GM12878 (cell line): ENCODE data around the gene BSND. TPM values are rescaled to one million over a fixed set of nuclear protein-coding genes. Genes with fewer than 3 reads are reported as not detected.

Experiments used
- RAD21 ChIP-seq: IDR thresholded peaks from 2 replicates; pipeline ENCODE4 v1.6.1; 2011; ENCODE audit warnings: mild to moderate bottlenecking, low read depth, low read length, moderate library complexity; ENCODE audit not compliant: insufficient read depth
- STAT1 ChIP-seq: fragments of 450-650 bp; conservative IDR thresholded peaks from 2 replicates; pipeline ENCODE4 v1.6.1; 2014; ENCODE audit warnings: antibody characterized with exemption, mild to moderate bottlenecking
- polyA plus RNA-seq, 11 experiments: library from polyadenylated mRNA; depleted of rRNA in 4 of 11; unstranded in 6 of 11; stranded (reverse) in 5 of 11; fragments of >200 nt; fragmentation: Nextera tagmentation in 4 of 11; fragmentation: Illumina TruSeq in 1 of 11; extraction: Ambion mirVana in 4 of 11; extraction: Trizol in 1 of 11; gene quantifications; 1 replicate in 1 of 11; 2 replicates in 10 of 11; pipeline versions ENCODE4 v1.2.1 to v1.2.3, GENCODE V29; 2011 to 2016; ENCODE audit warnings: inconsistent platforms in 2 of 11, missing spikeins in 2 of 11, low read depth in 1 of 11
- total RNA-seq, 4 experiments: library from RNA; depleted of rRNA in 3 of 4; stranded (reverse); fragments of >200 nt in 3 of 4; fragmentation: Illumina TruSeq in 1 of 4; extraction: Trizol in 1 of 4; gene quantifications; 2 replicates each; pipeline versions ENCODE4 v1.2.1 to v1.2.3, GENCODE V29; 2013 to 2021
- TF ChIP-seq, protein P1 (sequence below): fragments of 450-650 bp; conservative IDR thresholded peaks from 2 replicates; pipeline ENCODE4 v1.6.1; 2017; ENCODE audit warnings: mild to moderate bottlenecking, moderate library complexity
- TF ChIP-seq, protein P2 (sequence below): fragments of 450-650 bp; IDR thresholded peaks from 2 replicates; pipeline ENCODE4 v1.6.1; 2017; ENCODE audit warnings: mild to moderate bottlenecking, low read depth, inconsistent platforms; ENCODE audit not compliant: poor library complexity, severe bottlenecking
- TF ChIP-seq, protein P3 (sequence below): IDR thresholded peaks from 2 replicates; pipeline ENCODE4 v1.6.1; 2012; ENCODE audit warnings: low read depth, low read length, improper control_type of control experiment

Gene BSND
- total and polyA plus RNA-seq, 10 of the 15 experiments (the other 5 are each of a cell fraction or from before 2014, with no cell fraction given): not detected

DNA sequence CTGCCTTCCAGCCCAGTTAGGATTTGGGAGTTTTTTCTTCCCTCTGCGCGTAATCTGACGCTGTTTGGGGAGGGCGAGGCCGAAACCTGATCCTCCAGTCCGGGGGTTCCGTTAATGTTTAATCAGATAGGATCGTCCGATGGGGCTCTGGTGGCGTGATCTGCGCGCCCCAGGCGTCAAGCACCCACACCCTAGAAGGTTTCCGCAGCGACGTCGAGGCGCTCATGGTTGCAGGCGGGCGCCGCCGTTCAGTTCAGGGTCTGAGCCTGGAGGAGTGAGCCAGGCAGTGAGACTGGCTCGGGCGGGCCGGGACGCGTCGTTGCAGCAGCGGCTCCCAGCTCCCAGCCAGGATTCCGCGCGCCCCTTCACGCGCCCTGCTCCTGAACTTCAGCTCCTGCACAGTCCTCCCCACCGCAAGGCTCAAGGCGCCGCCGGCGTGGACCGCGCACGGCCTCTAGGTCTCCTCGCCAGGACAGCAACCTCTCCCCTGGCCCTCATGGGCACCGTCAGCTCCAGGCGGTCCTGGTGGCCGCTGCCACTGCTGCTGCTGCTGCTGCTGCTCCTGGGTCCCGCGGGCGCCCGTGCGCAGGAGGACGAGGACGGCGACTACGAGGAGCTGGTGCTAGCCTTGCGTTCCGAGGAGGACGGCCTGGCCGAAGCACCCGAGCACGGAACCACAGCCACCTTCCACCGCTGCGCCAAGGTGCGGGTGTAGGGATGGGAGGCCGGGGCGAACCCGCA, 40.8 kb downstream of the BSND start, which contains the start of gene PCSK9 (continued):
- TF ChIP-seq, protein P1, sequence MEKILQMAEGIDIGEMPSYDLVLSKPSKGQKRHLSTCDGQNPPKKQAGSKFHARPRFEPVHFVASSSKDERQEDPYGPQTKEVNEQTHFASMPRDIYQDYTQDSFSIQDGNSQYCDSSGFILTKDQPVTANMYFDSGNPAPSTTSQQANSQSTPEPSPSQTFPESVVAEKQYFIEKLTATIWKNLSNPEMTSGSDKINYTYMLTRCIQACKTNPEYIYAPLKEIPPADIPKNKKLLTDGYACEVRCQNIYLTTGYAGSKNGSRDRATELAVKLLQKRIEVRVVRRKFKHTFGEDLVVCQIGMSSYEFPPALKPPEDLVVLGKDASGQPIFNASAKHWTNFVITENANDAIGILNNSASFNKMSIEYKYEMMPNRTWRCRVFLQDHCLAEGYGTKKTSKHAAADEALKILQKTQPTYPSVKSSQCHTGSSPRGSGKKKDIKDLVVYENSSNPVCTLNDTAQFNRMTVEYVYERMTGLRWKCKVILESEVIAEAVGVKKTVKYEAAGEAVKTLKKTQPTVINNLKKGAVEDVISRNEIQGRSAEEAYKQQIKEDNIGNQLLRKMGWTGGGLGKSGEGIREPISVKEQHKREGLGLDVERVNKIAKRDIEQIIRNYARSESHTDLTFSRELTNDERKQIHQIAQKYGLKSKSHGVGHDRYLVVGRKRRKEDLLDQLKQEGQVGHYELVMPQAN: no peak
- TF ChIP-seq, protein P2, sequence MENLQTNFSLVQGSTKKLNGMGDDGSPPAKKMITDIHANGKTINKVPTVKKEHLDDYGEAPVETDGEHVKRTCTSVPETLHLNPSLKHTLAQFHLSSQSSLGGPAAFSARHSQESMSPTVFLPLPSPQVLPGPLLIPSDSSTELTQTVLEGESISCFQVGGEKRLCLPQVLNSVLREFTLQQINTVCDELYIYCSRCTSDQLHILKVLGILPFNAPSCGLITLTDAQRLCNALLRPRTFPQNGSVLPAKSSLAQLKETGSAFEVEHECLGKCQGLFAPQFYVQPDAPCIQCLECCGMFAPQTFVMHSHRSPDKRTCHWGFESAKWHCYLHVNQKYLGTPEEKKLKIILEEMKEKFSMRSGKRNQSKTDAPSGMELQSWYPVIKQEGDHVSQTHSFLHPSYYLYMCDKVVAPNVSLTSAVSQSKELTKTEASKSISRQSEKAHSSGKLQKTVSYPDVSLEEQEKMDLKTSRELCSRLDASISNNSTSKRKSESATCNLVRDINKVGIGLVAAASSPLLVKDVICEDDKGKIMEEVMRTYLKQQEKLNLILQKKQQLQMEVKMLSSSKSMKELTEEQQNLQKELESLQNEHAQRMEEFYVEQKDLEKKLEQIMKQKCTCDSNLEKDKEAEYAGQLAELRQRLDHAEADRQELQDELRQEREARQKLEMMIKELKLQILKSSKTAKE: no peak
- TF ChIP-seq STAT1 (no peak), RAD21 (no peak)
- TF ChIP-seq, protein P3, sequence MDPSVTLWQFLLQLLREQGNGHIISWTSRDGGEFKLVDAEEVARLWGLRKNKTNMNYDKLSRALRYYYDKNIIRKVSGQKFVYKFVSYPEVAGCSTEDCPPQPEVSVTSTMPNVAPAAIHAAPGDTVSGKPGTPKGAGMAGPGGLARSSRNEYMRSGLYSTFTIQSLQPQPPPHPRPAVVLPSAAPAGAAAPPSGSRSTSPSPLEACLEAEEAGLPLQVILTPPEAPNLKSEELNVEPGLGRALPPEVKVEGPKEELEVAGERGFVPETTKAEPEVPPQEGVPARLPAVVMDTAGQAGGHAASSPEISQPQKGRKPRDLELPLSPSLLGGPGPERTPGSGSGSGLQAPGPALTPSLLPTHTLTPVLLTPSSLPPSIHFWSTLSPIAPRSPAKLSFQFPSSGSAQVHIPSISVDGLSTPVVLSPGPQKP: no peak
